Right lobe of liver (tissue), 4 donors: Measurements from ENCODE around the gene NPHS2.

Source experiments
- CTCF ChIP-seq, 4 donors: fragments of 200-600 bp in 3 of 4; fragments of 450-650 bp in 1 of 4; IDR thresholded peaks; one replicate each; pipeline versions ENCODE4 v1.5.1 to v1.8.0; 2016 to 2022; ENCODE audit warnings: antibody characterized with exemption in 4 of 4, mild to moderate bottlenecking in 2 of 4
- POLR2A ChIP-seq: fragments of 450-650 bp; IDR thresholded peaks from one replicate; pipeline ENCODE4 v1.6.1; 2017; ENCODE audit warnings: antibody characterized with exemption, mild to moderate bottlenecking
- donor health status: DM: no; HTN: no; CAD: no.
- donor health status: DM: no; HTN: no; CAD: no.
- donor health status: DM: no; HTN: yes; CAD: no.

- TF ChIP-seq CTCF (IDR thresholded peaks at IDR 0.05) (no peak), POLR2A (no peak)
Measured at GRCh38 chr1:179589509-179589908, 13.8 kb upstream of the NPHS2 start.
